GM12864 (cell line): Measurements from ENCODE around the gene FAM107B.

Experiments used
- DNase-seq: peaks from one replicate; pipeline ENCODE4 v3.0.0-alpha.2; 2011; ENCODE audit warnings: low read depth
- H3K4me3 ChIP-seq: 2 replicates; pipeline ENCODE4 v1.5.1; 2011; ENCODE audit warnings: mild to moderate bottlenecking, low read depth, low read length, control low read depth
- CTCF ChIP-seq: IDR thresholded peaks from 2 replicates; pipeline ENCODE4 v1.5.1; 2011; ENCODE audit warnings: low read depth, mild to moderate bottlenecking, moderate library complexity, low read length, control low read depth, inconsistent platforms; ENCODE audit errors: missing control alignments

The FAM107B gene

GRCh38 chr10:14585287-14586193 is 189.2 kb downstream of the FAM107B start:
- no peak for TF ChIP-seq CTCF
- H3K4me3 ChIP-seq = no peak overlapping the region
- no peak for DNase-seq

GRCh38 chr10:14584661-14585060 is 190.0 kb downstream of the FAM107B start:
- TF ChIP-seq CTCF = no peak
- DNase-seq = no peak
- H3K4me3 ChIP-seq = no peak overlapping the region

- no peak for TF ChIP-seq CTCF
- DNase-seq = no peak
- no peak overlapping the region for H3K4me3 ChIP-seq
These were observed 190.7 kb downstream of the FAM107B start for GRCh38 chr10:14583967-14584366.

GRCh38 chr10:14583252-14583651 is 191.4 kb downstream of the FAM107B start:
- no peak for TF ChIP-seq CTCF
- H3K4me3 ChIP-seq = no peak overlapping the region
- DNase-seq = peak; percentile 77

GRCh38 chr10:14581553-14582321 is 193.0 kb downstream of the FAM107B start:
- no peak for DNase-seq
- H3K4me3 ChIP-seq = no peak overlapping the region
- TF ChIP-seq CTCF = no peak

GRCh38 chr10:14580671-14581332 is 193.9 kb downstream of the FAM107B start:
- no peak overlapping the region for H3K4me3 ChIP-seq
- no peak for TF ChIP-seq CTCF
- DNase-seq = no peak
